ENCODE measurements around the gene CD70. TPM values are rescaled to one million over a fixed set of nuclear protein-coding genes. Genes with fewer than 3 reads are reported as not detected.
"Not testable (repeated sequence)": the region's sequence is repeated elsewhere in the genome, so short reads cannot be mapped to it uniquely, and the experiment has no call there.

The CD70 gene
- polyA plus RNA-seq, 3 donors, result 0.12 TPM; not detected in 2

- H3K36me3 Mint-ChIP-seq; H3K36me3 ChIP-seq (replicated peaks in 1 of 2; ENCODE audit: control insufficient read depth in 1 of 2, insufficient read depth in 2 of 2, low read length in 2 of 2); H3K4me3 ChIP-seq (replicated peaks in 1 of 3; ENCODE audit: low read depth in 2 of 3, low read length in 3 of 3); H3K9ac ChIP-seq (ENCODE audit: insufficient read depth, low read length, poor library complexity, severe bottlenecking); H3K27ac ChIP-seq (ENCODE audit: low read depth in 1 of 2, low read length in 2 of 2); H2AFZ ChIP-seq (ENCODE audit: insufficient read depth, low read depth, low read length, poor library complexity, severe bottlenecking); intact Hi-C loops (cut with micrococcal nuclease); H3K4me3 Mint-ChIP-seq; H3K4me2 ChIP-seq (replicated peaks; ENCODE audit: extremely low read depth, low read length, poor library complexity, severe bottlenecking); H3K79me2 ChIP-seq (ENCODE audit: insufficient read depth, low read length); H3K9me3 ChIP-seq (replicated peaks in 1 of 2; ENCODE audit: control insufficient read depth in 1 of 2, insufficient read depth in 1 of 2, low read length in 2 of 2); H3K9me3 Mint-ChIP-seq; DNase-seq; H4K20me1 ChIP-seq (ENCODE audit: insufficient read depth, low read length): not testable (repeated sequence)
- H3K27ac Mint-ChIP-seq, result peak overlapping the region in 1 of 7 donors; percentile 5
- H3K4me1 Mint-ChIP-seq, result peaks cover 11% of the 10 kb centered on the region
- WGBS (ENCODE audit: insufficient coverage), result 89% methylated on average over 5 of the region's 11 CpGs
- peaks cover 9 to 18% of the 10 kb centered on the region in 2 donors for H3K27me3 ChIP-seq (ENCODE audit: control insufficient read depth in 2 of 2, insufficient read depth in 2 of 2, low read length in 2 of 2)
- peaks cover 30 to 40% (median 38%) of the 10 kb centered on the region in 3 donors for H3K27me3 Mint-ChIP-seq (ENCODE audit: low read depth in 3 of 3)
- peaks cover 5 to 14% of the 10 kb centered on the region in 2 donors for H3K4me1 ChIP-seq (ENCODE audit: control insufficient read depth in 1 of 2, insufficient read depth in 2 of 2, low read length in 2 of 2)
These were observed 15.5 kb upstream of the CD70 start for GRCh38 chr19:6606276-6607070.

- DNase-seq, result no peak
- H3K36me3 Mint-ChIP-seq, result no peaks in the 10 kb centered on the region
- no peak overlapping the region for H3K4me3 Mint-ChIP-seq
- Histone ChIP-seq H3K36me3 (replicated peaks in 1 of 2; ENCODE audit: control insufficient read depth in 1 of 2, insufficient read depth in 2 of 2, low read length in 2 of 2) (no peaks in the 10 kb centered on the region), H3K4me3 (replicated peaks in 1 of 3; ENCODE audit: low read depth in 2 of 3, low read length in 3 of 3) (no peak overlapping the region), H3K4me2 (replicated peaks; ENCODE audit: extremely low read depth, low read length, poor library complexity, severe bottlenecking) (no peak overlapping the region), H3K9me3 (replicated peaks in 1 of 2; ENCODE audit: control insufficient read depth in 1 of 2, insufficient read depth in 1 of 2, low read length in 2 of 2) (no peaks in the 10 kb centered on the region), H2AFZ (ENCODE audit: insufficient read depth, low read depth, low read length, poor library complexity, severe bottlenecking) (no peak overlapping the region), H3K9ac (ENCODE audit: insufficient read depth, low read length, poor library complexity, severe bottlenecking) (no peak overlapping the region), H3K27ac (ENCODE audit: low read depth in 1 of 2, low read length in 2 of 2) (no peak overlapping the region), H3K27me3 (ENCODE audit: control insufficient read depth in 2 of 2, insufficient read depth in 2 of 2, low read length in 2 of 2) (peaks cover 0 to 7% of the 10 kb centered on the region in 2 donors), H3K4me1 (ENCODE audit: control insufficient read depth in 1 of 2, insufficient read depth in 2 of 2, low read length in 2 of 2) (peaks cover 5 to 17% of the 10 kb centered on the region in 2 donors), H3K79me2 (ENCODE audit: insufficient read depth, low read length) (no peaks in the 10 kb centered on the region), H4K20me1 (ENCODE audit: insufficient read depth, low read length) (no peaks in the 10 kb centered on the region)
- H3K9me3 Mint-ChIP-seq, result peaks cover 0 to 3% (median 0%) of the 10 kb centered on the region in 7 donors
- H3K27ac Mint-ChIP-seq, result no peak overlapping the region
- intact Hi-C loops (cut with micrococcal nuclease), result no loop called here
- WGBS (ENCODE audit: insufficient coverage), result 74% methylated on average over 6 of the region's 11 CpGs
- H3K27me3 Mint-ChIP-seq (ENCODE audit: low read depth in 3 of 3), result peaks cover 18 to 29% (median 29%) of the 10 kb centered on the region in 3 donors
- TF ChIP-seq CTCF (IDR thresholded peaks at IDR 0.05), result no peak
- peaks cover 12% of the 10 kb centered on the region for H3K4me1 Mint-ChIP-seq
These were observed 14.0 kb upstream of the CD70 start for GRCh38 chr19:6604906-6605305.
